ENCODE measurements around the gene ZNF723.
A peak's percentile ranks its signal among the peaks of the same experiment; 100 is the strongest.
"Not testable (repeated sequence)": the region's sequence is repeated elsewhere in the genome, so short reads cannot be mapped to it uniquely, and the experiment has no call there.

Gene ZNF723

GRCh38 chr19:22832031-22832762 is at the start of gene ZNF723:
ZNF723 (plus strand) TSS chr19:22832291; CDS start chr19:22832380, 89 bp downstream.
- DNase-seq (ENCODE audit: low read depth), result peak; percentile 1

DNA sequence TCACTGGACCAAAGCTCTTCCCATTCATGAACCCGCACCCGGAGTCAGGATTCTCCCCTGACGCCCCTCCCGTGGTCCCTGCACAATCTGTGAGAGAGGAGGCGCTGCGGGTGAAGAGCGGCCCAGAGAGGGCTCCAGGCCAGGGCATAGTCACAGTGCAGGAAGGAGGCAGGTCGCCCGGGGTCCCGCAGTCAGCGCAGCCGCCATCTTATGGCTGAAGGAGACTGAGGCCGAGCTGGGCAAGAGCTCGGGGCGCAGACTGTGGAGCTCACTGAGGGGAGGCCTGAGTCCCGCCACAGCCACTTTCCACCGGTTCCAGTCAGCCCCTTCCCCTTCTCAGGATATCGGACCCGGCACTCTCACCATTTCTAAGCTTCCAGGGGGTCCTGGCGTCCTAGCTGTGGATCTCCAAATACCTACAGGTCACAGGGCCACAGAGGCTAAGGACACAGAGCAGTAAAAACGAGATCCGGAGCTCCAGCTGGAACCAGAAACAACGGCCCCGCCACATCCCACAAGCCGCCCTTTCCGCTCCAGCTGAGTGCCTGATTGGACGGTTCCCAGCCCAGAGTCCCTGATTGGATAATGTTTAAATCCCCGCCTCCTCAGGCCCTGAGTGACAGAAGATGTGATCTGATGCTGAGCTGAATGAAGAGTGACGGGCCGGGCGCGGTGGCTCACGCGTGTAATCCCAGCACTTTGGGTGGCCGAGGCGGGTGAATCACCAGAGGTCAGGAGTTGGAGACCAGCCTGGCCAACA is 48.3 kb upstream of the ZNF723 start, which contains the start of gene ZNF99:
ZNF99 (minus strand) TSS at position 501 of the 760 bp plus-strand sequence; CDS start at position 366, 135 bp downstream.
- peak; percentile 0 for DNase-seq (ENCODE audit: low read depth)

GRCh38 chr19:22792863-22793262 is 39.2 kb upstream of the ZNF723 start:
- DNase-seq (ENCODE audit: low read depth), result not testable (repeated sequence)

DNA sequence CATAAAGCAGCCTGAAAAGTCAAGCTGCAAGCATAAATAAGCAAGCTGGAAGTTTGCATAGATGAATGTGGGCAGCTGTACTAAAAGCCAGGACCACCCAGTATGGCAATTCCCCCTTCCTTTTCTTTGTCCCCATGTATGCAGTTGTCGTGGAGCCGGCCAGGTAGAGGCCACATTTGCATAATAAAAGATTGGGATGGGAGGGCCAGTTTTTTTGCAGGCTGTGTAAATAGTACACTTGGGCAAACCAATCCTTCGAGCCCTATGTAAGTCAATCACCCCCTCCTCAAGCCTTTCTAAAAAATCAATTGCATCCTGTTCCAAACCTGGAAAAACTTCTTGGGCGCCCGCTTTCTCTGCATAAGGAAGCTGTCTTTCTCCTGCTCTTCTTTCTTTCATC is 35.1 kb upstream of the ZNF723 start:
- no peak for DNase-seq (ENCODE audit: low read depth)

DNA sequence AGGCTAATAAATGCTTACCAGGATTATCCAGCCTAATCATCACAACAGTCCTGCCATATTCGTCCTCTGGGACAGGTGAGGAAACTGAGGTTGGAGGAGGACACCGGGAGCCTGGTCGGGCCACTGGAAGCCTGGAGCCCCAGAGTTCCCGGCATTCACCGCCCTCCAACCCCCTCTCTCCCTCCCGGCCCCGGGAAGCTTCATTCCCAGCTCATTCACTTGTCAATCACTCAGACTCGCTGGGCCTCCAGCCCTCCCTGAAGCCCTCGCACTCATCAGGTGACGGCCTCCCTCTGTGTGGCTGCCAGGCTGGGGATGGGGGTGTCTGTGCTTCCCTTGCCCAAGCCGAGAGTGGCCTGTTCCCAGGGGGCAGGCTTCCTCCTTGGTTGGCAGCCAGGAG is 25.7 kb upstream of the ZNF723 start:
- DNase-seq (ENCODE audit: low read depth), result no peak

- no peak for DNase-seq (ENCODE audit: low read depth)
Measured at GRCh38 chr19:22807061-22807835, 24.8 kb upstream of the ZNF723 start.

DNA sequence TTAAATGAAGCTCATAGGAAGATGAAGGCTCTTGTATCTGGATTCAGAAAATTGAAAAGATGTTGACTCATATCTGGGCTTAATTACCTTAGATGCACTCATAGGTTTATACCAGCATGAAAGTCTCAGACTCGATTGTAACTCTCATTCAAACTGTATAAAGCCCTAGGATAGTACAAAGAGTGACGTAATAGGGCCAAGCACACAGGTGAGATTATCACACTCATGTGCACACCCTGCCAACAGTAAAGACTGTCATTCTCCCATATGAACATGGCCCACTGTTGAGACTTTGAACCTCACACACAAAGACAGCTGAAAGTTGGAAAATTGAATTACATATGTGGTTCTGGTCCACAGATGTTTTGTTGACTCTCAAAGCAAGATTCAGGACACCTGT is 18.0 kb upstream of the ZNF723 start:
- DNase-seq (ENCODE audit: low read depth), result no peak

DNA sequence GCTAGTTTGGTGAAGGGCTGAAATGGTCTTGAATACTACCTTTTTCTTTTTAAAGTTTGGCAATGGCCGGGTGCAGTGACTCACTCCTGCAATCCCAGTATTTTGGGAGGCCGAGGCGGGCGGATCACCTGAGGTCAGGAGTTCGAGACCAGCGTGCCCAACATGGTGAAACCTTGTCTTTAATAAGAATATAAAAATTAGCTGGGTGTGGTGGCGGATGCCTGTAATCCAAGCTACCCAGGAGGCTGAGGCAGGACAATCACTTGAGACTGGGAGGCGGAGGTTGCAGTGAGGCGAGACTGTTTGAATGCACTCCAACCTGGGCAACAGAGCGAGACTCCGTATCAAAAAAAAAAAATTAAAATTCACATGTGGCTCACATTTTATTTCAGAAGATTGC is 880 bp upstream of the ZNF723 start:
- no peak for DNase-seq (ENCODE audit: low read depth)

DNA sequence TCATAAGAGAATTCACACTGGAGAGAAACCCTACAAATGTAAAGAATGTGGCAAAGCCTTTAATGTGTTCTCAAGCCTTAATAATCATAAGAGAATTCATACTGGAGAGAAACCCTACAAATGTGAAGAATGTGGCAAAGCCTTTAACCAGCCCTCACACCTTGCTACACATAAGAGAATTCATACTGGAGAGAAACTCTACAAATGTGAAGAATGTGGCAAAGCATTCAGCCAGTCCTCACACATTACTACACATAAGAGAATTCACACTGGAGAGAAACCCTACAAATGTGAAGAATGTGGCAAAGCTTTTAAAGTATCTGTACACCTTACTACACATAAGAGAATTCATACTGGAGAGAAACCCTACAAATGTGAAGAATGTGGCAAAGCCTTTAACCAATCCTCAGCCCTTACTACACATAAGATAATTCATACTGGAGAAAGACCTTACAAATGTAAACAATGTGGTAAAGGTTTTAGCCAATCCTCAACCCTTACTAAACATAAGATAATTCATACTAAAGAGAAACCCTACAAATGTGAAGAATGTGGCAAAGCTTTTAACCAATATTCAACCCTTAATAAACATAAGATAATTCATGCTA is 25.7 kb downstream of the ZNF723 start:
- DNase-seq (ENCODE audit: low read depth), result not testable (repeated sequence)

DNA sequence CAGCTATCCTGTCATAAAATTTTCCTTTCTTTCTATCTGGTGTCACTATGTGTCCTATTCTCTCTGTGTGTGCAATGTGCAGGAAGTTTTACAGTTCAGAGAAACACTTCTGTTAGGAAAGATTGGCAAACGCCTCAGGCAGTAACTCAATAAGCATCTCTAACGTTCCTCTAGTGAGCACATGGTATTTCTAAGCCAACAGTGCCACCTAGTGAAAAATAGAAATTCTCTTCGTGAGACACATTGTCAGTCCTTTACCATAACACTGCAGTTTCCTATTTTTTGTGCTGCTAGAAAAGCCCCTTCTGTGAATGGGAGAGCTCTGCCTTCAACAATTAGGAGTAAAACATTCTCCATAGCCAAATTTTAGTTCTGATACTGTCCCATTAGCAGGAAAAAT is 50.7 kb downstream of the ZNF723 start:
- DNase-seq (ENCODE audit: low read depth), result peak; percentile 54

- DNase-seq (ENCODE audit: low read depth), result no peak
Measured at GRCh38 chr19:22893855-22894270, 61.8 kb downstream of the ZNF723 start.

DNA sequence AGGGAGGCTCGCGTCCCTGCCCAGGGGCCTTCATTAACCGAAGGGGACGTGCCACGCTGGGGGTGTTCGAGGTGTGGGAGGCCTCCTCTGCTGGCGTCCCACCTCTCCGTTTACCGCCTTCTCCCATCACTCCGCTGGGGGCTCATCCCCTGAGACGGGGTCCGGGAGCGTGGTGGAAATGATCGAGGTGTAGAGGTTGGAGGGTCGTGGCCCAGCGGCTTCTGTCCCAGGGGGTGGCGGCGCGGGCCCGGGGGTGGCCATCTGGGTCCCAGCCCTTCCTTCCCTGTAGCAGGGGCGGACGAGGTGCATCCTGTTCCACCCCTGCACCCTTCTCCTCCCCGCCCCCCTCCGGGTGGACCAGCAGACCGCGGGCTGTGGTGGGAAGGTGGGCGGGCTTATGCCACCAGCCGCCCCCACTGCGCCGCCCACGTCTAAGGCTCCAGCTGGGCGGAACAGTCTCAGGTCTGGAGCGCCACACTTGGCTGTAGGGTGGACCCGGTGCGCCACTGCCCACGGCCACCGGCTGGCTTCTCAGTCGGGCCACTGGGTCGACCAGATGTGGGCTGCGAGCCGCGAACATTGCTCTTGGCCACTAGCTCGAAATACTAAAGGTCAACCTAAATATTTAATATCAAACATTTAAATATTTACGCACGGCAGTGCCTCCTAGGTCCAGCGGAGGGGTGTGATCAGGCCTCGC is 69.5 kb downstream of the ZNF723 start:
- DNase-seq (ENCODE audit: low read depth), result no peak
